NCI-H460 (cell line): Measurements from ENCODE around the gene CLBA1. TPM values are rescaled to one million over a fixed set of nuclear protein-coding genes. Genes with fewer than 3 reads are reported as not detected.
"Not testable (repeated sequence)": the region's sequence is repeated elsewhere in the genome, so short reads cannot be mapped to it uniquely, and the experiment has no call there.

Experiments used
- DNase-seq: peaks from one replicate; pipeline ENCODE4 v3.0.0-alpha.2; 2016; ENCODE audit warnings: low read depth; ENCODE audit errors: extremely low read depth
- total RNA-seq: library from RNA; depleted of rRNA; stranded (reverse); fragments of >200 nt; shearing (Covaris generic); gene quantifications from 2 replicates; pipeline ENCODE4 v1.2.3, GENCODE V29; 2014

CLBA1 gene
- total RNA-seq, 1 experiment from 2014 or later: 11.8 TPM

GRCh38 chr14:104947201-104947600 is 38.4 kb upstream of the CLBA1 start:
- DNase-seq: not testable (repeated sequence)

- DNase-seq: not testable (repeated sequence)
Observed at GRCh38 chr14:104947881-104948735, 37.5 kb upstream of the CLBA1 start.

GRCh38 chr14:104948736-104949031 is 36.9 kb upstream of the CLBA1 start:
- no peak for DNase-seq

- not testable (repeated sequence) for DNase-seq
Observed at GRCh38 chr14:104949406-104949955, 36.1 kb upstream of the CLBA1 start.

- DNase-seq: no peak
Observed at GRCh38 chr14:104950021-104950420, 35.6 kb upstream of the CLBA1 start.

- not testable (repeated sequence) for DNase-seq
Observed at GRCh38 chr14:104950701-104951100, 34.9 kb upstream of the CLBA1 start.

GRCh38 chr14:104951863-104952657 is 33.5 kb upstream of the CLBA1 start:
- DNase-seq: not testable (repeated sequence)

GRCh38 chr14:104953097-104953496 is 32.5 kb upstream of the CLBA1 start:
- DNase-seq: no peak

GRCh38 chr14:104953896-104954656 is 31.5 kb upstream of the CLBA1 start:
- DNase-seq: no peak

- no peak for DNase-seq
Observed at GRCh38 chr14:104954746-104955395, 30.7 kb upstream of the CLBA1 start.

GRCh38 chr14:104955396-104955770 is 30.2 kb upstream of the CLBA1 start:
- no peak for DNase-seq

GRCh38 chr14:104956290-104956890 is 29.2 kb upstream of the CLBA1 start:
- DNase-seq: no peak

GRCh38 chr14:104957146-104958113 is 28.2 kb upstream of the CLBA1 start:
- no peak for DNase-seq

- no peak for DNase-seq
Observed at GRCh38 chr14:104964546-104964945, 21.0 kb upstream of the CLBA1 start.

- DNase-seq: no peak
Observed at GRCh38 chr14:104965561-104966231, 19.9 kb upstream of the CLBA1 start.

GRCh38 chr14:104966261-104966865 is 19.2 kb upstream of the CLBA1 start:
- no peak for DNase-seq

- DNase-seq: no peak
Observed at GRCh38 chr14:104966981-104967385, 18.6 kb upstream of the CLBA1 start.
